Articular chondrocyte of knee joint (primary cell): ENCODE data around the gene HSBP1L1. TPM values are rescaled to one million over a fixed set of nuclear protein-coding genes. Genes with fewer than 3 reads are reported as not detected.

Source experiments
- total RNA-seq: library from RNA; depleted of rRNA; stranded (reverse); fragments of >200 nt; gene quantifications from 2 replicates; pipeline ENCODE4 v1.2.3, GENCODE V29; 2012

Gene HSBP1L1
- total RNA-seq = 9.8 and 14.8 TPM in 2 replicates

GRCh38 chr18:79964330-79965118, at the start of gene HSBP1L1:
HSBP1L1 (plus strand) TSS chr18:79964643; CDS start chr18:79964736, 93 bp downstream.

GRCh38 chr18:79951545-79952455, 12.6 kb upstream of the HSBP1L1 start, which contains the start of gene SLC66A2:
SLC66A2 (minus strand) TSS chr18:79951653; CDS start chr18:79950926, 727 bp downstream.

GRCh38 chr18:79988451-79989194, 24.2 kb downstream of the HSBP1L1 start, which contains the start of gene TXNL4A:
TXNL4A (minus strand) TSS chr18:79988563; CDS start chr18:79988392, 171 bp downstream.

Other genes starting within 250 kb of the HSBP1L1 start
- gene KCNG2, start 166.7 kb upstream of the HSBP1L1 start, total RNA-seq = not detected in 2 replicates
- 28.9 and 34.9 TPM in 2 replicates for gene SLC66A2, start 13.0 kb upstream of the HSBP1L1 start, total RNA-seq
- gene TXNL4A, start 23.9 kb downstream of the HSBP1L1 start, total RNA-seq = 48.3 and 53.3 TPM in 2 replicates
- gene RBFA, start 69.8 kb downstream of the HSBP1L1 start, total RNA-seq = 21.3 and 22.1 TPM in 2 replicates
- gene ADNP2, start 144.6 kb downstream of the HSBP1L1 start, total RNA-seq = 22.5 and 24.5 TPM in 2 replicates